ENCODE results near the gene FNBP1L. TPM values are rescaled to one million over a fixed set of nuclear protein-coding genes. Genes with fewer than 3 reads are reported as not detected.

FNBP1L gene
- polyA plus RNA-seq, 1 donor (not counting 4 experiments of a cell fraction or from before 2014, with no cell fraction given), result 22.9 TPM

- dilution Hi-C loops (cut with MboI; ENCODE audit: extremely low pct_ligation_motif_present, low sequenced_read_pairs), result no loop called here
- no peaks in the 10 kb centered on the region for H4K20me1 ChIP-seq (ENCODE audit: control insufficient read depth, extremely low read depth, insufficient read depth, low read length)
- DNase-seq (ENCODE audit: low read depth, low spot score), result no peak
- H3K4me2 ChIP-seq (ENCODE audit: control insufficient read depth, extremely low read depth, insufficient read depth, low read depth, low read length), result no peak overlapping the region
- no peak for FAIRE-seq
- H2AFZ ChIP-seq (ENCODE audit: control insufficient read depth, low read length), result no peak overlapping the region
- H3K9ac ChIP-seq (ENCODE audit: control insufficient read depth, extremely low read depth, insufficient read depth, low read length), result no peak overlapping the region
- H3K27ac ChIP-seq (ENCODE audit: control insufficient read depth, insufficient read depth, low read length), result no peak overlapping the region
- H3K4me1 ChIP-seq (ENCODE audit: control insufficient read depth, extremely low read depth, insufficient read depth, low read length), result peaks cover 3% of the 10 kb centered on the region
- H3K27me3 ChIP-seq (ENCODE audit: control insufficient read depth, extremely low read depth, insufficient read depth, low read length), result no peaks in the 10 kb centered on the region
- no peaks in the 10 kb centered on the region for H3K9me1 ChIP-seq (ENCODE audit: control insufficient read depth, extremely low read depth, insufficient read depth, low read length)
- H3K79me2 ChIP-seq (ENCODE audit: control insufficient read depth, insufficient read depth, low read length), result peaks cover 38% of the 10 kb centered on the region
- TF ChIP-seq EZH2 (IDR thresholded peaks at IDR 0.05; ENCODE audit: low read length), result no peak
- no peak for TF ChIP-seq CTCF (optimal IDR thresholded peaks at IDR 0.05 in 1 of 3, IDR thresholded peaks at IDR 0.05 in 1 of 3, conservative IDR thresholded peaks at IDR 0.05 in 1 of 3; ENCODE audit: extremely low read depth in 1 of 3, insufficient read depth in 2 of 3, low read length in 3 of 3)
- H3K4me3 ChIP-seq (ENCODE audit: control insufficient read depth in 2 of 3, extremely low read depth in 1 of 3, insufficient read depth in 2 of 3, low read depth in 1 of 3, low read length in 3 of 3), result no peak overlapping the region
- no peaks in the 10 kb centered on the region for H3K9me3 ChIP-seq (ENCODE audit: control insufficient read depth, low read depth, low read length)
- no peaks in the 10 kb centered on the region for H3K36me3 ChIP-seq (ENCODE audit: control insufficient read depth in 2 of 2, extremely low read depth in 1 of 2, insufficient read depth in 2 of 2, low read length in 2 of 2)
These were observed 11.2 kb downstream of the FNBP1L start for GRCh38 chr1:93459126-93459525.

- Histone ChIP-seq H3K4me1 (ENCODE audit: control insufficient read depth, extremely low read depth, insufficient read depth, low read length) (no peaks in the 10 kb centered on the region), H3K9me1 (ENCODE audit: control insufficient read depth, extremely low read depth, insufficient read depth, low read length) (no peaks in the 10 kb centered on the region), H3K9ac (ENCODE audit: control insufficient read depth, extremely low read depth, insufficient read depth, low read length) (no peak overlapping the region), H4K20me1 (ENCODE audit: control insufficient read depth, extremely low read depth, insufficient read depth, low read length) (no peaks in the 10 kb centered on the region), H2AFZ (ENCODE audit: control insufficient read depth, low read length) (no peak overlapping the region), H3K27ac (ENCODE audit: control insufficient read depth, insufficient read depth, low read length) (no peak overlapping the region), H3K27me3 (ENCODE audit: control insufficient read depth, extremely low read depth, insufficient read depth, low read length) (no peaks in the 10 kb centered on the region), H3K4me3 (ENCODE audit: control insufficient read depth in 2 of 3, extremely low read depth in 1 of 3, insufficient read depth in 2 of 3, low read depth in 1 of 3, low read length in 3 of 3) (no peak overlapping the region), H3K4me2 (ENCODE audit: control insufficient read depth, extremely low read depth, insufficient read depth, low read depth, low read length) (no peak overlapping the region), H3K36me3 (ENCODE audit: control insufficient read depth in 2 of 2, extremely low read depth in 1 of 2, insufficient read depth in 2 of 2, low read length in 2 of 2) (no peaks in the 10 kb centered on the region), H3K9me3 (ENCODE audit: control insufficient read depth, low read depth, low read length) (no peaks in the 10 kb centered on the region), H3K79me2 (ENCODE audit: control insufficient read depth, insufficient read depth, low read length) (peaks cover 26% of the 10 kb centered on the region)
- FAIRE-seq, result no peak
- TF ChIP-seq EZH2 (IDR thresholded peaks at IDR 0.05; ENCODE audit: low read length) (no peak), CTCF (optimal IDR thresholded peaks at IDR 0.05 in 1 of 3, IDR thresholded peaks at IDR 0.05 in 1 of 3, conservative IDR thresholded peaks at IDR 0.05 in 1 of 3; ENCODE audit: extremely low read depth in 1 of 3, insufficient read depth in 2 of 3, low read length in 3 of 3) (no peak)
- dilution Hi-C loops (cut with MboI; ENCODE audit: extremely low pct_ligation_motif_present, low sequenced_read_pairs), result no loop called here
- no peak for DNase-seq (ENCODE audit: low read depth, low spot score)
These were observed 13.3 kb downstream of the FNBP1L start for GRCh38 chr1:93461236-93461635.
